Measurements from ENCODE around the gene LSM8. TPM values are rescaled to one million over a fixed set of nuclear protein-coding genes. Genes with fewer than 3 reads are reported as not detected.

LSM8 gene
- total RNA-seq, 3 donors from 2014 or later, result 34.7 to 52.3 (median 49.9) TPM

DNA sequence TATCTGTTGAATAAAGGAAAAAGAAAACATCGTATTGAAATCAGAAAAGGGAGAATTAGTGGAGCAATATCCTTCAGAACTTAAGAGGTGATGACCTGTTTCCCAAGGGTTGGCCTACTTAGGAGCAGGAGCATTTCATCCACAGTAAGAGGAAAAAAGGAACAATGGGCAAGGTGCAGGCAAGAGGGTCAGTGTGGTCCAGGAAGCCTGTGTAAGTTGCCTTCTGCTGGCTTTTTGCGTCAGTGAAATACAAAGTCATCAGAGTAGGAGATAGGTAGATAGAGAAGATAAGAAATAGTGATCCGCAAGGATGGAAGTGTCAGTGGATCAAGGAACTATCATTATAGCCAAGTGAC, 35.2 kb downstream of the LSM8 start:
- TF ChIP-seq, protein P1, sequence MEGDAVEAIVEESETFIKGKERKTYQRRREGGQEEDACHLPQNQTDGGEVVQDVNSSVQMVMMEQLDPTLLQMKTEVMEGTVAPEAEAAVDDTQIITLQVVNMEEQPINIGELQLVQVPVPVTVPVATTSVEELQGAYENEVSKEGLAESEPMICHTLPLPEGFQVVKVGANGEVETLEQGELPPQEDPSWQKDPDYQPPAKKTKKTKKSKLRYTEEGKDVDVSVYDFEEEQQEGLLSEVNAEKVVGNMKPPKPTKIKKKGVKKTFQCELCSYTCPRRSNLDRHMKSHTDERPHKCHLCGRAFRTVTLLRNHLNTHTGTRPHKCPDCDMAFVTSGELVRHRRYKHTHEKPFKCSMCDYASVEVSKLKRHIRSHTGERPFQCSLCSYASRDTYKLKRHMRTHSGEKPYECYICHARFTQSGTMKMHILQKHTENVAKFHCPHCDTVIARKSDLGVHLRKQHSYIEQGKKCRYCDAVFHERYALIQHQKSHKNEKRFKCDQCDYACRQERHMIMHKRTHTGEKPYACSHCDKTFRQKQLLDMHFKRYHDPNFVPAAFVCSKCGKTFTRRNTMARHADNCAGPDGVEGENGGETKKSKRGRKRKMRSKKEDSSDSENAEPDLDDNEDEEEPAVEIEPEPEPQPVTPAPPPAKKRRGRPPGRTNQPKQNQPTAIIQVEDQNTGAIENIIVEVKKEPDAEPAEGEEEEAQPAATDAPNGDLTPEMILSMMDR (IDR thresholded peaks at IDR 0.05), result no peak
- TF ChIP-seq POLR2A (IDR thresholded peaks at IDR 0.05), result no peak
- TF ChIP-seq POLR2AphosphoS5 (IDR thresholded peaks at IDR 0.05), result no peak
- no peak for DNase-seq (ENCODE audit: low spot score in 2 of 2)
- intact Hi-C loops (cut with DNase I; ENCODE audit: low total_unique reads), result no loop called here
- H3K27ac ChIP-seq, result no peak overlapping the region
- no peaks in the 10 kb centered on the region for H3K9me3 ChIP-seq
- H3K4me1 ChIP-seq, result no peaks in the 10 kb centered on the region
- H3K36me3 ChIP-seq, result no peaks in the 10 kb centered on the region
- no peaks in the 10 kb centered on the region for H3K27me3 ChIP-seq
- H3K4me3 ChIP-seq, result no peak overlapping the region

GRCh38 chr7:118220583-118220982, 36.6 kb downstream of the LSM8 start:
- Histone ChIP-seq H3K4me1 (no peaks in the 10 kb centered on the region), H3K36me3 (no peaks in the 10 kb centered on the region), H3K27me3 (no peaks in the 10 kb centered on the region), H3K4me3 (no peak overlapping the region), H3K27ac (no peak overlapping the region), H3K9me3 (no peaks in the 10 kb centered on the region)
- intact Hi-C loops (cut with DNase I; ENCODE audit: low total_unique reads), result no loop called here
- no peak for TF ChIP-seq POLR2A (IDR thresholded peaks at IDR 0.05)
- DNase-seq (ENCODE audit: low spot score in 2 of 2), result no peak

GRCh38 chr7:118222591-118222990, 38.6 kb downstream of the LSM8 start:
- Histone ChIP-seq H3K9me3 (no peaks in the 10 kb centered on the region), H3K27ac (no peak overlapping the region), H3K27me3 (no peaks in the 10 kb centered on the region), H3K4me1 (no peaks in the 10 kb centered on the region), H3K4me3 (no peak overlapping the region), H3K36me3 (no peaks in the 10 kb centered on the region)
- intact Hi-C loops (cut with DNase I; ENCODE audit: low total_unique reads), result no loop called here
- TF ChIP-seq POLR2AphosphoS5 (IDR thresholded peaks at IDR 0.05) (no peak), POLR2A (IDR thresholded peaks at IDR 0.05) (no peak)
- TF ChIP-seq, protein P1 (IDR thresholded peaks at IDR 0.05), result no peak
- DNase-seq (ENCODE audit: low spot score in 2 of 2), result no peak

DNA sequence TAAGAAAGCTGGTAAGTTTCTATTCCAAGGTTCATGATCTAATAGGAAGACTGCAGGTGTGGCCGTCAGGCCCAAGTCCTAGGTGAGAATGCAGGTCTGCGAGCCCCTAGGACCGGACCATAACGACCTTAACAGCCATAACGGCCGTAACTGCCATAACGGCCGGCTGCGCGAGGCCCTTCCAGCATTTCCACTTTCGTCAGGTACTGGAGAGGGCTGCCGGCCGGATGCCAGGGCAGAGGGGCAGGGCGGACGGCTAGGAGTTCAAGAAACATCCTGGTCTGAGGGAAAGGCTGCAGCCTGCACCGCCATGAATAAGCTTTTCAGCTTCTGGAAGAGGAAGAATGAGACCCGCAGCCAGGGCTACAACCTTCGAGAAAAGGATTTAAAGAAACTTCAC, 40.6 kb downstream of the LSM8 start, which contains the start of gene ANKRD7:
Gene ANKRD7, plus strand, starts transcription at position 184 of the 400 bp plus-strand sequence. Its CDS starts 127 bp downstream, at position 311.
- Histone ChIP-seq H3K27ac (no peak within 1 kb of the TSS), H3K4me1 (no peaks in the 10 kb centered on the region), H3K27me3 (no peaks in the 10 kb centered on the region), H3K36me3 (no peaks in the 10 kb centered on the region), H3K4me3 (no peak within 1 kb of the TSS), H3K9me3 (no peaks in the 10 kb centered on the region)
- no peak for DNase-seq (ENCODE audit: low spot score in 2 of 2)
- intact Hi-C loops (cut with DNase I; ENCODE audit: low total_unique reads), result no loop called here
- TF ChIP-seq POLR2AphosphoS5 (IDR thresholded peaks at IDR 0.05), result no peak
- TF ChIP-seq, protein P1 (IDR thresholded peaks at IDR 0.05), result no peak
- TF ChIP-seq POLR2A (IDR thresholded peaks at IDR 0.05), result no peak

DNA sequence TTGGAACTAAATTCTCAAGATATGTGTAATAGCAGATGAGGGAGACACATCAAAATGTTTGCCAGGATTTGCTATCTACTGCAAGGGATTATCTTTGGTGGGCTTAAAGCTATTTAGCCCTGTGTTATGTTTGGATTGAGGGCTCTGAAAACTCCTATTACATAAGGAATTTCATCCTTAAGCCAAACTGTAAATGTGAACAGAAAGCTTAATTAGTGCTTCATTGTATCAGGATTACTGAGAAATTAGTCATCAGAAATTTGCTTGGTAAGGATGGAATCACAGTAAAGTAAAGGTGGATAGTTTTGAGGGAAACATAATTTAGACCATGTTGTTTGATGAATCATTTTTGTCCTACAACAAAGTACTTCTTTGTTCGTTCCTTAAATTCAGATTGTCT, 48.9 kb downstream of the LSM8 start:
- TF ChIP-seq POLR2A (IDR thresholded peaks at IDR 0.05), result no peak
- TF ChIP-seq, protein P1 (IDR thresholded peaks at IDR 0.05), result no peak
- no peak for TF ChIP-seq POLR2AphosphoS5 (IDR thresholded peaks at IDR 0.05)
- H3K27me3 ChIP-seq, result no peaks in the 10 kb centered on the region
- H3K4me3 ChIP-seq, result no peak overlapping the region
- no peaks in the 10 kb centered on the region for H3K9me3 ChIP-seq
- H3K27ac ChIP-seq, result no peak overlapping the region
- intact Hi-C loops (cut with DNase I; ENCODE audit: low total_unique reads), result no loop called here
- DNase-seq (ENCODE audit: low spot score in 2 of 2), result no peak
- no peaks in the 10 kb centered on the region for H3K36me3 ChIP-seq
- no peaks in the 10 kb centered on the region for H3K4me1 ChIP-seq

- no peaks in the 10 kb centered on the region for H3K4me1 ChIP-seq
- intact Hi-C loops (cut with DNase I; ENCODE audit: low total_unique reads), result no loop called here
- no peak overlapping the region for H3K4me3 ChIP-seq
- DNase-seq (ENCODE audit: low spot score in 2 of 2), result no peak
- H3K36me3 ChIP-seq, result no peaks in the 10 kb centered on the region
- H3K9me3 ChIP-seq, result no peaks in the 10 kb centered on the region
- TF ChIP-seq, protein P1 (IDR thresholded peaks at IDR 0.05), result no peak
- TF ChIP-seq POLR2A (IDR thresholded peaks at IDR 0.05) (no peak), POLR2AphosphoS5 (IDR thresholded peaks at IDR 0.05) (no peak)
- H3K27ac ChIP-seq, result no peak overlapping the region
- H3K27me3 ChIP-seq, result no peaks in the 10 kb centered on the region
Observed at GRCh38 chr7:118233799-118234198, 49.8 kb downstream of the LSM8 start.
